Measurements from ENCODE around the gene ADAMTS10.
"Not testable (repeated sequence)": the region's sequence is repeated elsewhere in the genome, so short reads cannot be mapped to it uniquely, and the experiment has no call there.

Gene ADAMTS10

GRCh38 chr19:8561075-8561764 is 49.3 kb downstream of the ADAMTS10 start:
- DNase-seq (ENCODE audit: low read depth in 2 of 2) = no peak

DNA sequence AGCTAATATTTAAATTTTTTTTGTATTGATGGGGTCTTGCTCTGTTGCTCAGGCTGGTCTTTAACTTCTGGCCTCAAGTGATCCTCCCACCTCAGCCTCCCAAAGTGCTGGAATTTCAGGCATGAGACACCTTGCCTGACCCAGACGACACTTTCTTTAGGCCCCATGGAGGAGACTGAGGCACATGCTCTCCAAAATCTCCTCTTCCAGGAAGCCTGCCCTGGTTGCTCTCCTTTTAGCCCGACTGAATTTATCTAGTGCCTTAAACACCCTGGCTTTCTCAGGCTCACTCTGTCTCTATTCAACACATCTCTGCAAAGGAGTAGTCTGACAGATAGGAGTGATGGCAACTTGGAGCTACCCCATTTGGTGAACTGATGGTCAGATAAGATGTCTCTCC is 52.2 kb downstream of the ADAMTS10 start:
- no peak for DNase-seq (ENCODE audit: low read depth in 2 of 2)

- no peak for DNase-seq (ENCODE audit: low read depth in 2 of 2)
These were observed 52.8 kb downstream of the ADAMTS10 start for GRCh38 chr19:8557642-8558238.

GRCh38 chr19:8553729-8554128 is 56.8 kb downstream of the ADAMTS10 start:
- not testable (repeated sequence) for DNase-seq (ENCODE audit: low read depth in 2 of 2)

DNA sequence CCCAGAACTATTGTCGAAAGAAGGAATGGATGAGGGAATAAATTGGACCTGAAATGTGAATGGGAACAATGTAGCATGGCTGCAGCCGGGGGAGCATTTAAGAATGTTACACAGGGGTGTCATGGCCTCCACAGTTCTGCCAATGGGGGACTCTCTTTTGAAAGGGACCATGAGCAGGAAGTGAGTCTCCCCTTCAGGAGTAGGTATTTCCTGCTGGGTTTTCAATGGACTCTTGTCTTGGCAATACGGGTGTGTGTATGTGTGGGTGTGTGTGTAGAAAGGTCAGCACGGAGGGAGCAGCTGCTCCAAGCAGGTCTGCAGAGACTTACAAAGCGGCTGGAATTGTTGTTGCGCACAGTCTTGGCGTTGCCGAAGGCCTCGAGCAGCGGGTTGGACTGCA is 57.7 kb downstream of the ADAMTS10 start:
- no peak for DNase-seq (ENCODE audit: low read depth in 2 of 2)

DNA sequence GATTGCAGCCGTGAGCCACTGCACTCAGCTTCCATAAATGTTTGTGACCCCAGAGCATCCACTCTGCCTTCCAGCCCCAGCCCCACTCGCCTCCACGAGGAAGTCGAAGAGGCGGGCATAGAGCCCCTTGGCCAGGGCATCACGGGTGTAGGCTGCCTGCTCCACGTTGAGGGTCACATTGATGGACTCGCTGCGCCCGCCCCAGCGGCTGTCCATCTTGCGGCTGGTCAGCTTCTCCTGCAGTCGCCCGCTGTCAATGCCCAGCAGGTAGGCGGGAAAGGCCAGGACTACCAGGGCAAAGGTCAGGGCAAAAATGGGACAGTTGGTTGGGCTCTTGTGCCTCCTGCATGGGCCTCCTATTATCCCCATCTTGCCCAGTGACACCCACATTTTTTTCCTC is 60.4 kb downstream of the ADAMTS10 start:
- no peak for DNase-seq (ENCODE audit: low read depth in 2 of 2)

DNA sequence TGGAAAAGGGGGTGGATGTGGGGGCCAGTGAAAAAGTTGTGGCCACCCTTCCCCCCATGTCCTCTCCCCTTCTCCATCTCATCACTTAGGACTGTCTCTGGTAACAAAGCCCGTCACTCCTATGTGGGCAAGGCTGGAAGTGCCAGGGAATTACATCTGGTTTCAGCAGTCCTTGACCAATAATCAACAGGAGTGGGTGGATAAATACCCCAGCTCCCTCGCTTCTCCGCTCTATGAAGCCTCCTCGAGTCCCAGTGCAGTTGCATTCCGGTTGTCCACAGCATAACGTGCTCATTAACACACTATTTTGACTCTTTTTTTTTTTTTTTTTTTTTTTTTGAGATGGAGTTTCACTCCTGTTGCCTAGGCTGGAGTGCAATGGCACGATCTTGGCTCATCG is 64.8 kb downstream of the ADAMTS10 start:
- no peak for DNase-seq (ENCODE audit: low read depth in 2 of 2)

DNA sequence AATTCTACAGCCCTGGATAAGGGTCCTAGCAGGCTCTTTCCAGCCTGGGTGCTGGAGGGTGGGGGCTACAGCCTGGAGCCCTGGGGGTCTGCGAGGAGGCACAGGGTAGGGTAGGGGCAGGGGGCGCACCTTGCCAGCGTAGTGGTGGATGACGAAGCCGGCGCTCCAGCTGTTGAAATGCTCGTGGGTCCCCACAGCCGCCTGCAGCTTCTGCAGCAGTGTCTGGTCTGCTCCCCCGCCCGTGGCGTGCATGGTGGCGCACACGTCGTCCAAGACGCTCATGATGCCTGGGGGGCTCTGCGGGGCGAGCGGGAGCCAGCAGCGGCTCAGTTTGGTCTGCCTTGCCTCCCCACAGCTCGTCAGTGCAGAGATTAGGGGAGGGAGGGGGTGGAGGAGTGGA is 66.3 kb downstream of the ADAMTS10 start:
- no peak for DNase-seq (ENCODE audit: low read depth in 2 of 2)

DNA sequence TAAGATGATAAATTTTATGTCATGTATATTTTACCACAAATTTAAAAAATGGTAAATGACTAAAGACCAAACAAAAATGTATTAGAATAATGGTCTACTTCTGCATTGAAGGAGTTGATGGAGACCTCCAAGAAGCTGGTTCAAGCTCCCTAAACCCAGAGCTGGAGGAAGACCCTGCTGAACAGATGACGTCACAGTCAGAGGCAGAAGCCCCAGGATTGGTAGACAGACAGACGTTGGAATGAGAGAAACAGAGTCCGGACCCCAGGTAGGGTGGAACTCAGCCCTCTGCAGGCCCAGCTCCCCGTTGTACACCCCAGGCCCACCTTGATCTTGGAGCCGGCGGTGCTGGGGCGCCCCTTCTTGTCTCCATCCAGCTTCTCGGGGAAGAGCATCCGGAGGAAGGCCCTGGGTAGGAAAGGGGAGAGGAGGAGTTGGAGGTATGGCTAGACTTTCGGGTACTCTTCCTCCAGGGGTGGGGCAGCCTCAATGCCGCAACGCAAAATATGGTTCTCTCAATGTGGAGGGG is 70.8 kb downstream of the ADAMTS10 start:
- no peak for DNase-seq (ENCODE audit: low read depth in 2 of 2)

GRCh38 chr19:8537099-8537498 is 73.4 kb downstream of the ADAMTS10 start:
- DNase-seq (ENCODE audit: low read depth in 2 of 2) = no peak

- no peak for DNase-seq (ENCODE audit: low read depth in 2 of 2)
These were observed 74.2 kb downstream of the ADAMTS10 start for GRCh38 chr19:8536282-8536681.

- no peak for DNase-seq (ENCODE audit: low read depth in 2 of 2)
These were observed 78.3 kb downstream of the ADAMTS10 start for GRCh38 chr19:8532225-8532624.

DNA sequence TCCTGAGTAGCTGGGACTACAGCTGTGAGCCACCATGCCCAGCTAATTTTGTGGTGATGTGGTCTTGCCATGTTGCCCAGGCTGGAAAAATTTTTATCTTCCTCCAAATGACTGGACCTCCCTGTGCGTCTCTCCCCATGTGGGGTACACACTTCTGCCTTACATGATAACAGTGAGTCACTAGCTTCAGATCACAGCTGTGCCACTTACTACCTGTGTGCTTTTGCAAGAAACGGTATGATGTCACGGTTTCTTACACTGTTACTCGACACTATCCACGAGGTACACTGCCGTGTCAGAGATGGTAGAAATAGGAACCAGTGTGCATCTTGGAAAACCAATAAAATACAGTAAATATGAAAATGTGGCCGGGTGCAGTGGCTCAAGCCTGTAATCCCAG is 79.0 kb downstream of the ADAMTS10 start:
- DNase-seq (ENCODE audit: low read depth in 2 of 2) = no peak

All from stimulated activated CD4-positive, alpha-beta T cell treated with anti-CD3 and anti-CD28 coated beads, Interleukin-1b, Interleukin-23, amount 100 ng/mL, for 4 hours (primary cell).